Prostate gland (tissue), 2 donors: ENCODE measurements around the gene HAT1.

Experiments
- CTCF ChIP-seq, 4 experiments: fragments of 200-600 bp in 2 of 4; fragments of 450-650 bp in 2 of 4; sonication (generic) in 2 of 4; IDR thresholded peaks; 1 replicate in 3 of 4; 2 replicates in 1 of 4; pipeline ENCODE4 v1.5.1; 2016 to 2019; ENCODE audit warnings: antibody characterized with exemption in 4 of 4, mild to moderate bottlenecking in 2 of 4, moderate library complexity in 2 of 4
- POLR2AphosphoS5 ChIP-seq: sonication (generic); formaldehyde crosslinking; IDR thresholded peaks from one replicate; pipeline ENCODE4 v1.6.1; 2017; ENCODE audit warnings: antibody characterized with exemption

GRCh38 chr2:171913517-171913916 lies 8.7 kb upstream of the HAT1 start:
- TF ChIP-seq CTCF (IDR thresholded peaks at IDR 0.05) (no peak), POLR2AphosphoS5 (no peak)
